Measurements from ENCODE around the gene MRPL14. TPM values are rescaled to one million over a fixed set of nuclear protein-coding genes. Genes with fewer than 3 reads are reported as not detected.

The MRPL14 gene
- total and polyA plus RNA-seq, 10 of the 15 experiments (the other 5 are each of a cell fraction or from before 2014, with no cell fraction given): 80.5 to 294 (median 122) TPM

GRCh38 chr6:44142835-44143234, 15.6 kb upstream of the MRPL14 start:
- FAIRE-seq (no peak), ATAC-seq (no peak), DNase-seq (ENCODE audit: low read depth, low spot score) (no peak)
- in situ Hi-C loops (cut with MboI): no loop called here
- intact Hi-C loops (cut with micrococcal nuclease; ENCODE audit: unreplicated experiment): no loop called here
- Histone ChIP-seq H3K9ac (ENCODE audit: control insufficient read depth, insufficient read depth, low read length) (no peak overlapping the region), H3K4me3 (no peak overlapping the region), H4K20me1 (ENCODE audit: control insufficient read depth, insufficient read depth) (no peaks in the 10 kb centered on the region), H3K9me3 (replicated peaks; ENCODE audit: control insufficient read depth, insufficient read depth, low read length) (no peaks in the 10 kb centered on the region), H3K27ac (ENCODE audit: control insufficient read depth, insufficient read depth) (no peak overlapping the region), H3K4me1 (ENCODE audit: control insufficient read depth, insufficient read depth, low read length) (no peaks in the 10 kb centered on the region), H3K27me3 (replicated peaks in 1 of 2; ENCODE audit: control insufficient read depth in 2 of 2, insufficient read depth in 2 of 2, low read length in 1 of 2) (no peaks in the 10 kb centered on the region), H3K36me3 (ENCODE audit: control insufficient read depth in 2 of 2, insufficient read depth in 2 of 2, low read length in 1 of 2) (no peaks in the 10 kb centered on the region; a peak in 3 of 4 replicates), H3K4me2 (ENCODE audit: control insufficient read depth, insufficient read depth) (no peak overlapping the region), H2AFZ (ENCODE audit: control insufficient read depth, low read depth, low read length) (no peak overlapping the region), H3K79me2 (ENCODE audit: control insufficient read depth, insufficient read depth, low read length) (no peaks in the 10 kb centered on the region)
- ChIA-PET RAD21 (ENCODE audit: unreplicated experiment) (no interaction called here), POLR2A (no interaction called here), SMC1A (ENCODE audit: uncharacterized antibody, unreplicated experiment) (no interaction called here), CTCF (interaction anchor here (9.3 kb wide), 1 partner anchor 45 kb away, joined by 85 read pairs; no protein-coding TSS in a partner anchor)
- BruUV-seq (replicated peaks): no TSS peak
- WGBS (ENCODE audit: insufficient coverage, insufficient replicate concordance, low lambda C conversion rate, missing lambda C conversion rate): 100% methylated on average over 1 of the region's 1 CpG
- no peak for TF ChIP-seq CBX5 (IDR thresholded peaks at IDR 0.05; ENCODE audit: low read depth)
- no peak for TF ChIP-seq TCF12 (IDR thresholded peaks at IDR 0.05; ENCODE audit: low read depth, low read length)
- no peak for TF ChIP-seq RFX5 (IDR thresholded peaks at IDR 0.05; ENCODE audit: low read depth, low read length)
- no peak for TF ChIP-seq CREB1 (IDR thresholded peaks at IDR 0.05; ENCODE audit: low read depth)
- no peak for TF ChIP-seq MXI1 (IDR thresholded peaks at IDR 0.05; ENCODE audit: low read depth, low read length)
- TF ChIP-seq SP1 (IDR thresholded peaks at IDR 0.05; ENCODE audit: low read depth, low read length): no peak
- TF ChIP-seq MYB (IDR thresholded peaks at IDR 0.05; ENCODE audit: borderline replicate concordance, low read depth, low read length): no peak
- TF ChIP-seq SIX5 (IDR thresholded peaks at IDR 0.05; ENCODE audit: low read depth, low read length, severe bottlenecking): no peak
- TF ChIP-seq ZNF622 (IDR thresholded peaks at IDR 0.05): no peak
- no peak for TF ChIP-seq PRDM15 (CRISPR knock-in tag; IDR thresholded peaks at IDR 0.05)
- TF ChIP-seq ZBTB33 (IDR thresholded peaks at IDR 0.05): no peak
- no peak for TF ChIP-seq ATF2 (IDR thresholded peaks at IDR 0.05; ENCODE audit: low read length)
- no peak for TF ChIP-seq TBL1XR1 (IDR thresholded peaks at IDR 0.05; ENCODE audit: low read depth, low read length)
- no peak for TF ChIP-seq ZBED1 (IDR thresholded peaks at IDR 0.05; ENCODE audit: borderline replicate concordance)
- TF ChIP-seq, protein P1, sequence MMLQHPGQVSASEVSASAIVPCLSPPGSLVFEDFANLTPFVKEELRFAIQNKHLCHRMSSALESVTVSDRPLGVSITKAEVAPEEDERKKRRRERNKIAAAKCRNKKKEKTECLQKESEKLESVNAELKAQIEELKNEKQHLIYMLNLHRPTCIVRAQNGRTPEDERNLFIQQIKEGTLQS (IDR thresholded peaks at IDR 0.05; ENCODE audit: borderline replicate concordance, extremely low read depth, low read depth, low read length): no peak
- no peak for TF ChIP-seq WRNIP1 (IDR thresholded peaks at IDR 0.05; ENCODE audit: borderline replicate concordance, low read depth, low read length)
- TF ChIP-seq BCL11A (IDR thresholded peaks at IDR 0.05; ENCODE audit: low read depth, low read length): no peak
- TF ChIP-seq POU2F2 (IDR thresholded peaks at IDR 0.05; ENCODE audit: borderline replicate concordance, low read depth, low read length): no peak
- no peak for TF ChIP-seq EZH2 (IDR thresholded peaks at IDR 0.05; ENCODE audit: borderline replicate concordance, control insufficient read depth, low read depth, low read length)

All from GM12878 (cell line).